PC-9 (cell line): Measurements from ENCODE around the gene NACC2.

Experiments
- CTCF ChIP-seq: fragments of 200-600 bp; sonication (generic); conservative IDR thresholded peaks from 2 replicates; pipeline ENCODE4 v1.6.1; 2017; ENCODE audit warnings: mixed run types, antibody characterized with exemption, mild to moderate bottlenecking, moderate library complexity
- EZH2 ChIP-seq: fragments of 200-600 bp; sonication (generic); IDR thresholded peaks from 2 replicates; pipeline ENCODE4 v1.8.0; 2017; ENCODE audit warnings: antibody characterized with exemption, low read depth

GRCh38 chr9:135982499-135983207 is 112.4 kb downstream of the NACC2 start:
- no peak for TF ChIP-seq CTCF
- no peak for TF ChIP-seq EZH2
